C4-2B (cell line): ENCODE measurements around the gene NANS.

Source experiments
- H3K27ac ChIP-seq: fragments of 450-650 bp; 2 replicates; pipeline ENCODE4 v1.5.1; 2017
- CTCF ChIP-seq: fragments of 450-650 bp; conservative IDR thresholded peaks from 2 replicates; pipeline ENCODE4 v1.5.1; 2017; ENCODE audit warnings: mild to moderate bottlenecking
- ZFX ChIP-seq: fragments of 450-650 bp; IDR thresholded peaks from 2 replicates; pipeline ENCODE4 v1.6.1; 2017

NANS gene, protein sequence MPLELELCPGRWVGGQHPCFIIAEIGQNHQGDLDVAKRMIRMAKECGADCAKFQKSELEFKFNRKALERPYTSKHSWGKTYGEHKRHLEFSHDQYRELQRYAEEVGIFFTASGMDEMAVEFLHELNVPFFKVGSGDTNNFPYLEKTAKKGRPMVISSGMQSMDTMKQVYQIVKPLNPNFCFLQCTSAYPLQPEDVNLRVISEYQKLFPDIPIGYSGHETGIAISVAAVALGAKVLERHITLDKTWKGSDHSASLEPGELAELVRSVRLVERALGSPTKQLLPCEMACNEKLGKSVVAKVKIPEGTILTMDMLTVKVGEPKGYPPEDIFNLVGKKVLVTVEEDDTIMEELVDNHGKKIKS

GRCh38 chr9:98056269-98057137 lies at the start of gene NANS:
Gene NANS (plus strand): TSS chr9:98056732. CDS start chr9:98056809, 77 bp downstream.
- TF ChIP-seq ZFX = no peak
- TF ChIP-seq CTCF = no peak
- peak within 1 kb of the TSS; percentile 82 for H3K27ac ChIP-seq

- no peak for TF ChIP-seq ZFX
- no peak overlapping the region for H3K27ac ChIP-seq
Measured at GRCh38 chr9:98007251-98007928, 49.1 kb upstream of the NANS start.

- TF ChIP-seq ZFX (no peak), CTCF (no peak)
- H3K27ac ChIP-seq = no peak overlapping the region
Measured at GRCh38 chr9:98008764-98009163, 47.8 kb upstream of the NANS start.

GRCh38 chr9:98009437-98009836 lies 47.1 kb upstream of the NANS start:
- TF ChIP-seq CTCF (no peak), ZFX (no peak)
- H3K27ac ChIP-seq = no peak overlapping the region

- no peak overlapping the region for H3K27ac ChIP-seq
- TF ChIP-seq CTCF (no peak), ZFX (no peak)
Measured at GRCh38 chr9:98009936-98010335, 46.6 kb upstream of the NANS start.

GRCh38 chr9:98010445-98010844 lies 46.1 kb upstream of the NANS start:
- TF ChIP-seq ZFX = no peak
- H3K27ac ChIP-seq = no peak overlapping the region

DNA sequence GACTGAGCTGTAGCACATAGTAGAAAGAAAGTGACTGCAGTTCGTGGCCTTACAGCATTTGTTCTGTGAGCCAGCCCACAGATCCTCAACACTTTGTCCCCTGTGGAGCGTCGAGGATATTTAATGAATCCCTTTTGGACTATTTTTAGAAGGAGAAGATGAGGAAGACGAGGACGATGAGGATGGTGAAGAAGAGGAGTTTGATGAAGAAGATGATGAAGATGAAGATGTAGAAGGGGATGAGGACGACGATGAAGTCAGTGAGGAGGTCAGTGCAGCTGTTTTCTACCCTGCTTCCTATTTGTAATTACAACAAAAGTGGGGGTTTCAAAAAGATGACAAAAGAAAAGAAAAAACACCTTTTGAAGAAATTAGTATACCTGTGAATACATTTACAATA lies 45.4 kb upstream of the NANS start:
- H3K27ac ChIP-seq = no peak overlapping the region
- TF ChIP-seq ZFX = no peak
- TF ChIP-seq CTCF = no peak

DNA sequence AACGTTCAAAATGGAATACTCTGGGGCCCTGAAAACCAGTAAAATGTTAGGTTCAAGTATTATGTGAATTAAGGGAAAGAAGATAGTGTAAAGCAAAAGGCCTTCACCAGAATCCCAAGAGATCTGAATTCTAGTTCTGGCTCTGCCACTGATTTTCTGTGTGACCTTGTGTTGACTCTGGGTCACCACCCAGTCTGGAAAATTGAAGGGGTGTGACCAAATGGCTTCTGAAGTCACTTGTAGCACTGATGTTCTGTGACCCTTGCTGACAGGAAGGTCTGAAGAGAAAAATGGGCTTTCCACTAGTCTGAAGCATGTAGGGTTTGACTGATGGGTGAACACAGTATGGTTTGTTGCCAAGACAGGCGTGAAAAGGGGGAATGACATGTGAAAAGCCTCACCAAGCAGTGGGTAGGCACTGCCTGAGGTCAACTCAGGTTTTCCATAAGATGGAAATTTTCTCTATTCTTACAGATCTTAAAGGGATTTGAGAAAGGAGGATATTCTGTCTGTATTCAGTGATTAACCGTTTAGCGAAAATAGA lies 40.3 kb upstream of the NANS start:
- H3K27ac ChIP-seq = no peak overlapping the region
- TF ChIP-seq ZFX = no peak
- TF ChIP-seq CTCF = no peak
